Measurements from ENCODE around the gene C2orf68.
"Not testable (repeated sequence)": the region's sequence is repeated elsewhere in the genome, so short reads cannot be mapped to it uniquely, and the experiment has no call there.

C2orf68 gene

GRCh38 chr2:85579266-85579935, 32.5 kb downstream of the C2orf68 start:
- no peak for DNase-seq

- DNase-seq: no peak
These were observed 33.4 kb downstream of the C2orf68 start for GRCh38 chr2:85578243-85579180.

GRCh38 chr2:85577386-85578242, 34.3 kb downstream of the C2orf68 start, which contains the start of gene VAMP8:
Gene VAMP8, plus strand, starts transcription at chr2:85577586. Its CDS starts 61 bp downstream, at chr2:85577647.
- no peak for DNase-seq

- DNase-seq: no peak
These were observed 34.8 kb downstream of the C2orf68 start for GRCh38 chr2:85577063-85577385.

- no peak for DNase-seq
These were observed 36.1 kb downstream of the C2orf68 start for GRCh38 chr2:85575739-85576138.

- no peak for DNase-seq
These were observed 45.6 kb downstream of the C2orf68 start for GRCh38 chr2:85566265-85566664.

- DNase-seq: no peak
These were observed 47.7 kb downstream of the C2orf68 start for GRCh38 chr2:85564144-85564563.

- DNase-seq: peak; percentile 64
These were observed 50.3 kb downstream of the C2orf68 start, which contains the start of gene GGCX for GRCh38 chr2:85561280-85562212. Gene GGCX, minus strand, starts transcription at chr2:85561493. Its CDS starts 65 bp downstream, at chr2:85561428.

- DNase-seq: no peak
These were observed 51.0 kb downstream of the C2orf68 start for GRCh38 chr2:85560812-85561279.

- not testable (repeated sequence) for DNase-seq
These were observed 51.5 kb downstream of the C2orf68 start for GRCh38 chr2:85560403-85560726.

- no peak for DNase-seq
These were observed 53.7 kb downstream of the C2orf68 start for GRCh38 chr2:85558160-85558559.

GRCh38 chr2:85557130-85557529, 54.7 kb downstream of the C2orf68 start:
- DNase-seq: no peak
